ENCODE measurements around the gene OSBPL6. TPM values are rescaled to one million over a fixed set of nuclear protein-coding genes. Genes with fewer than 3 reads are reported as not detected.
A peak's percentile ranks its signal among the peaks of the same experiment; 100 is the strongest.

The OSBPL6 gene
- total and polyA plus RNA-seq, 9 of the 15 experiments (the other 6 are each of a cell fraction or from before 2014, with no cell fraction given) = 3.4 to 12.7 (median 9.3) TPM

DNA sequence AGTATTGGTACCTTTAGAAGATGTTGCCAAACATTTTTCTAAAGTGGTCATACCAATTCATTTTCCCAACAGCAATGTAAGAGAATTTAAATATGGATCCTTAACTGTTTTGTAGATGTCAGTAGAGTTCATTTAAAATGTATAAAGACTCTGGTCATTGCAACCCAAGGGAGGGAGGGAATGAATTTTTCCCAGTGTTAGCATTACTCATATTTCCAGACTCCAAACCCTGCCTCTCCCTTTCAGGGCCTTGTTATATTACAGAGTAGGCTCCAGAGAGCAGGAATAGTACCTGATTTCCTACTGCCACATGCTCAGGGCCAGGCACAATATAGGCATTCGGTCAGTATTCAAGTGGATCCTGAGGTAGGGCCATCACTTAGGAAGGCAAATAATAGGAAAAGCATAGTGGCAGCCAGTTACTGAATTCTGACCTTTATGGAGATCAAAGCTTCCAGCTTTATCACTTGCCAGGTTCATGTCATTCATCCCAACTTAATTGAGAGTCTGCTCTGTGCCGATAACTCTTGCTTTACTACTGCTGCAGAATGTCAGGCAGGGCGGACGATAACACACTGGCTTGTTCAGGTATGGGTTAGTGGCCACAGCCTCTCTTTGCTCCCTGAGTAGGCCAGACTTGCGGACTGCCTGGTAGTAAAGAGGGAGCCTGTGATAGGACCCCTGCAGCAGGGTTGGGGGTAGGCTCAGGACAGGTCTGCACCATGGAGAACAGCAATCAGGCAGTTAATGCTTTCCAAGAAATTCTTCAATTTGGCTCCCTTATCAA lies 75.3 kb downstream of the OSBPL6 start (continued):
- no peak for TF ChIP-seq ZBTB9 (CRISPR knock-in tag; IDR thresholded peaks at IDR 0.05)
- TF ChIP-seq SMARCA4 (IDR thresholded peaks at IDR 0.05) = peak; percentile 98
- TF ChIP-seq ZNF445 (CRISPR knock-in tag; IDR thresholded peaks at IDR 0.05; ENCODE audit: low read depth) = no peak
- TF ChIP-seq GTF3C2 (IDR thresholded peaks at IDR 0.05; ENCODE audit: borderline replicate concordance, extremely low read depth, insufficient read length) = no peak
- peak; percentile 94 for TF ChIP-seq CTBP1 (IDR thresholded peaks at IDR 0.05; ENCODE audit: borderline replicate concordance)
- TF ChIP-seq BRF2 (IDR thresholded peaks at IDR 0.05; ENCODE audit: borderline replicate concordance, insufficient read depth, insufficient read length) = no peak
- TF ChIP-seq USF1 (CRISPR knock-in tag; IDR thresholded peaks at IDR 0.05) = no peak
- TF ChIP-seq CCNT2 (IDR thresholded peaks at IDR 0.05; ENCODE audit: borderline replicate concordance, extremely low read depth, insufficient read length, low read depth, low read length) = peak; percentile 97
- TF ChIP-seq, protein P1, sequence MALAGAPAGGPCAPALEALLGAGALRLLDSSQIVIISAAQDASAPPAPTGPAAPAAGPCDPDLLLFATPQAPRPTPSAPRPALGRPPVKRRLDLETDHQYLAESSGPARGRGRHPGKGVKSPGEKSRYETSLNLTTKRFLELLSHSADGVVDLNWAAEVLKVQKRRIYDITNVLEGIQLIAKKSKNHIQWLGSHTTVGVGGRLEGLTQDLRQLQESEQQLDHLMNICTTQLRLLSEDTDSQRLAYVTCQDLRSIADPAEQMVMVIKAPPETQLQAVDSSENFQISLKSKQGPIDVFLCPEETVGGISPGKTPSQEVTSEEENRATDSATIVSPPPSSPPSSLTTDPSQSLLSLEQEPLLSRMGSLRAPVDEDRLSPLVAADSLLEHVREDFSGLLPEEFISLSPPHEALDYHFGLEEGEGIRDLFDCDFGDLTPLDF (CRISPR knock-in tag; IDR thresholded peaks at IDR 0.05) = no peak; the same call in 1 of the 2 replicates
- TF ChIP-seq FOXP1 (CRISPR knock-in tag; IDR thresholded peaks at IDR 0.05) = peak; percentile 34; the same call in 1 of the 2 replicates
- TF ChIP-seq L3MBTL2 (IDR thresholded peaks at IDR 0.05) = peak; percentile 36; the same call in 1 of the 2 replicates
- TF ChIP-seq EP300 (IDR thresholded peaks at IDR 0.05; ENCODE audit: low read length) = peak; percentile 97
- TF ChIP-seq ZNF24 (IDR thresholded peaks at IDR 0.05) = 0 out of 2 replicates have a peak, but pooled peaks have one; percentile 36
- TF ChIP-seq, protein P2, sequence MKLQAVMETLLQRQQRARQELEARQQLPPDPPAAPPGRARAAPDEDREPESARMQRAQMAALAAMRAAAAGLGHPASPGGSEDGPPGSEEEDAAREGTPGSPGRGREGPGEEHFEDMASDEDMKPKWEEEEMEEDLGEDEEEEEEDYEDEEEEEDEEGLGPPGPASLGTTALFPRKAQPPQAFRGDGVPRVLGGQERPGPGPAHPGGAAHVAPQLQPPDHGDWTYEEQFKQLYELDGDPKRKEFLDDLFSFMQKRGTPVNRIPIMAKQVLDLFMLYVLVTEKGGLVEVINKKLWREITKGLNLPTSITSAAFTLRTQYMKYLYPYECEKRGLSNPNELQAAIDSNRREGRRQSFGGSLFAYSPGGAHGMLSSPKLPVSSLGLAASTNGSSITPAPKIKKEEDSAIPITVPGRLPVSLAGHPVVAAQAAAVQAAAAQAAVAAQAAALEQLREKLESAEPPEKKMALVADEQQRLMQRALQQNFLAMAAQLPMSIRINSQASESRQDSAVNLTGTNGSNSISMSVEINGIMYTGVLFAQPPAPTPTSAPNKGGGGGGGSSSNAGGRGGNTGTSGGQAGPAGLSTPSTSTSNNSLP (IDR thresholded peaks at IDR 0.05; ENCODE audit: borderline replicate concordance, low read depth, low read length) = peak; percentile 98
- no peak for TF ChIP-seq ZNF57 (CRISPR knock-in tag; IDR thresholded peaks at IDR 0.05)
- TF ChIP-seq NCOA1 (IDR thresholded peaks at IDR 0.05; ENCODE audit: low read depth) = peak; percentile 84; the same call in 1 of the 2 replicates
